ENCODE measurements around the gene IQCM.

IQCM gene

DNA sequence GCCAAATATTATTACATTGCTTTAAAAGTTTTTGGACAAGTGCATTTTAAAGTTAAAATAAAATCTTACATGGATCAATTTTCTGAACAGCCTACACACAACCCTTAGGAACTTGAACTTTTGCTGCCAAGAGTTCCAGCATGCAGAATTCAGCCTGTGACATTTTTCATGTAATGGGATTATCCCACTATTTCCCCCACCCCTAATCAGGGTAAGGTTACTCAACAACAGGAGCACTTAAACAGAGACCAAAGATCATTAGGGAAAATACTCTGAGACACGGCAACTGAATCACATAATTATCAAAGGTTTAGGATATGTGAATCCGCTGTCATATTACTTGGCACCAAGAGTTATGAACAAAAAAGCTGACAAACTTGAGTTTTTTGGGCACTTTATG is 47.2 kb downstream of the IQCM start:
- no peak for DNase-seq

DNA sequence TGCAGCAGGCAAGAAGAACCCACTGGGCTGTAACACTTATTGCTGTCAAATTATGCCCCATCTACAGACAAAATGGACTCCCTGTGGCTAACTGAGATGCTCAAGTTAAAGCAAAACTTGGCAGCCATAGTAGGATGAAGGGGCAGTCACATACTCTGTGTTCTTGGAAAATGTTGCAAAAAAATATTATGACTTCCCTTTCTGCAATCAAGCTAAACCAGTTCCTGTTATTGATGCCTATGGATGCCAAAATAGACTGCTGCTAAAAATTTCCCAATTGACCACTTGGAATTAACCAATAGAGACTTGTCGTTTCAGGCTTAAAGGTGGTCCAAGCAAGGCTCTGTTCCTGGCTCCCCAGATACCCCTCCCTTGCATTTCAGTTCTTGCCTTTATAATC is 49.5 kb downstream of the IQCM start:
- DNase-seq, result no peak

DNA sequence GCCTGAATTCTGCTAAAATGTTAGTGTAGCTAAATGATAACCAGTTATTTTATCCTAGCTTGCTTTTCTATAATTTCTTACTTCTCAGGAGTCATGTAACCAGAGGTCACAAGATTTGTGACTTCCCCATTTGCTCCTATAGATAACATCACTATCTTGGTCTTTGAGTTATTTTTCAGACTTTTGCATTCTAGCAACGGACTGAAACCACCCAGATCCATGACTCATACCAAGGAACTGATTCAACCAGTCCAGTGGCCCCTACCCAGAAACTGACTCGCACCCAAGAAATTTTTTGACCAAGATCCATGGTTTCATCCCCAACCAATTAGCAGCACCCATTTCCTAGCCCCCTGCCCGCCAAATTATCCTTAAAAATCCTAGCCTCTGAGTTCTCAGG is 50.0 kb downstream of the IQCM start:
- no peak for DNase-seq

DNA sequence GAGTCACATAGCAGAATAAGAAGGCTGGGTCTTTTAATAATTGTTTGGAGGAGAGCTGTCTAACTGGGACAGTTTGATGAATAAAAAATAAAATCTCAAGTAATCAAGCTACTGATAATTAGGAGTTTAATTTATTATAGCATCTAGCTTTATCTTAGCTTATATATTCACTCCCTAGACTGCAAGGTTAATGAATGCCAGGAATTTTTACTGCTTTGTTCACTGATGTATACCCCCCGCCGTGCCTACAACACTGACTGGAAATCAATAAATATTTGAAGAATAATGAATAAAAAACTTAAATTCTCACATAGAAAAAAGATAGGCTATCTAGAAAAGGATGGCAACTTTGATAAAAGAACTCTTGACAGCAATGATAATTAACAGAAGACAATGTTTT is 59.7 kb downstream of the IQCM start:
- DNase-seq, result no peak

DNA sequence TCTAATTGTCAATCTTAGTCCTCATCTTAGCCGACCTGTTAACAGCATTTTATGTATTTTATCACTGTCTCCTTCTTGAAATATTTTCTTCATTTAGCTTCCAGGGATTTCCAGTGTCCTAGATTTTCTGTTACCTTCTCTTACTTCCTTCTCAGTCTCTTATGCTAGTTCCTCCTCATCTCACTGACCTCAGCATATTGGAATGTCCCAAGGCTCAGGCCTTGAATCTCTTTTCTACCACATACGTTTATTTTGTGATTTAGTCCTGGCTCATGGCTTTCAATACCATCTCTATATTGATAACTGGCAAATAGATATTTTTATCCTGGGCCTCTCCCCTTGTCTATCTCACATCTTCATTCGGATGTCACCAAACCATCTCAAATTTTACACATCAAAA is 61.1 kb downstream of the IQCM start:
- no peak for DNase-seq

DNA sequence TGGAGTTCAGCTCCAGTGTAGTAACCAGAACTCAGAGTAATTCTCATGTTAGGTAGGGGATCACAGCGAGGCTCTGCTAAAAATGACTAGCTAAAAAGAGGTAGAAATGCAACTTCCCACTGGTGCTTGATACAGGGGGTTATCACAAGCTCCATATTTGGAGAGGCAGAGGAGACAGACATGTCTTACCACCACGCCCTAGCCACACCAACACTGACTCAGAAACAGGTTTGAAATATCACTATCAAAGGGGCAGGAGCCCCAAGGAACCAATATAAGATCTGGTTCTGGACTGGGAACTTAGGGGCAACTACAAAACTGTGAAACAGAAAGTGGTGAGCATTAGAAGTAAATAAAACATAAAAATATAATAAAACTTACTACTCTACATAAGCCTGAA is 62.9 kb downstream of the IQCM start:
- DNase-seq, result no peak

DNA sequence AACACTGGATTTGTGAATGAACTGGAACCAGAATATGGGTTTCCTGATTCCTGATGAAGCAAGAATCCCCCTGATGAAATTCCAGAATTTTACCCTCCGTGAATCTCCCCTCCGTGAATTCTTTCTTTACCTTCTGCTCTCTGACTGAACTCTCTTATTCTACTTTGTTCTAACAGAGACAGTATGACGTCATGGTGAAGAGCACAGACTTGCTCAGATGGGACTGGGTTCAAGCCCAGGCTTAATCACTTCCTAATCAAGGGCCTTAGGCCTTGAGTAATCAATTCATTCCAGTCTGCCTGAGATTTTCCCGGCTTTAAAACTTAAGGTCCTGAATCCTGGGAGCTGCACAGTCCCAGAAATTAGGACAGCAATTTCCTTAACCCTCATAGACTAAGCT is 64.5 kb downstream of the IQCM start:
- DNase-seq, result no peak

DNA sequence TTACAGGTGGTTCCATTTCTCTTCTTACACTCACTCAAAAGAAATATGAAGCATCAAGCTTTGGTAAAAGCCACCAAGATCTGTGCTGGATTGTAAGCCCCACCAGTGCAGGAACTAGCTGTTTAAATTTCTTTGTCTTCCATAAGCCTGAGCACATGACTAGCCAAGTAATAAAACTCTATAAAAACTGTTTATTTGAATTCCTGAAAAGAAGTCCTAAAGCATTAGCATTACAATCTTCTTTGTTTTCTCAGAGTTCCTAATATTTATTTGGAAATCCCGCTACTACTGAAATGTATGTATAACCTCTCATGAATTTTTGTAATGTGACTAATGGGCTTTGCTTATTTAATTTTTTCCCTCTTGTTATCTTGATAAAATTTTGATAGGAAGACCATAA is 65.9 kb downstream of the IQCM start:
- DNase-seq, result no peak

DNA sequence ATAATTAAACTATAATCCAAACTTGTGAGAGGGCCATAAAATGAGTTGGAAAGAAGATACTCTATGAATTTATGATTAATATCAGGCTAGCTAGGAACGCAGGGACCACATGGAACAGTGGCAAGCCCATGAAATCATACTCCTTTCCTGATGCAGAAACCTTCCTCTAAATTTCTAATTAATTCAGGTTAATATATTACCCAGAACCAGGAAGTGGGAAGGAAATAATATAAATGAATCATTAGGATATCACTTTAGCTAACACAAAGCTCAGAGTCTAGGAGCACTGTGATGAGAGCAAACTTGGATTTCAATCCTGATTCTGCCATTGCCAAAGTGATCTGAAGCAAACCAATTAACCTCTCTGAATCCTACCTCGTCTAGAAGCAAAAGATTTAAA is 68.0 kb downstream of the IQCM start:
- DNase-seq, result no peak

DNA sequence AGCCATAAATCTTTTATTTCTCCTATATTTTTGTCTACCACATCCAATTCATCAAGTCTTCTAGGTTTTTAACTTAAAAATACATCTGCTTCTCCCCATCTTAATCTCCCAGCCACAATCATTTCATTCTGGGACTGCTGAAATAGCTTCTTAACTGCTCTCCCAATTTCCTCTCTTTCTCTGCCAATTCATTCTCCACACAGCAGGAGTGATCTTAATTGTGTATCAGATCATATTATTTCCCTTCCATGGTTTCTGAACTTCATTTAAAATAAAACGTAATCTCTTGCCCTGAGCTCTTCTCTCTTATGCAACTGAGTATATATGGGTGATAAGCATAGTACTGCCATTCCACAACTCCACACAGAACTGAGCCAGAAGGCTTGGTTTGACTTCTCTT is 69.4 kb downstream of the IQCM start:
- no peak for DNase-seq

DNA sequence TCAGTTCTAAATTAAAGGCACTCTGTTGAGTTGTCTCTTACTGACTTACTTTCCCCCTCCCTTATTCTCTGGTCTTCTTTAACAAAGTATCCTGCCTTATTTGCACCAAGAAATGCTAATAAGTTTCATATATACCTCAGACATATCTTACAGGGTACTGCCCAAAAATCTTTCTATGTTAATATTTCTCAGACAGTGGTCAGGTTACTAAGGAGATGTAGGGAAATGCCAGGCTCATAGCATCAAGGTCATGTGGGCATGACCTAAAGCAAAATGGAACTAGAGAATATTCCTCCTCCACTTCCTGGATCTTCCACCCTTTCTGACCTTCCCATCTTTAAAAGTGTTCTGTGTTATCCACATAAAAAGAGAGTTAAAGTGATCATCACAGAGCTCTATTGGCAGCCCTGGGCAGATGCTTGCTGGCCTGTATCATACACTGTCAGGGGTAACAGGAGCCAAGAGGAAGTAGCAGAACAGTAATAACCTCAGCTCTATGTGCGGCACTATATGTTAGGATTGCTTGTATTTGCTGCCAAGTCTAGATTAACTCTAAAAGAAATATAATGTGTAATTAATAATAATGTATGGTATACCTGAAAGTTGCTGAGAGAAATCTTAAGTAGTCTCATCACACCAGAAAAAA is 74.3 kb downstream of the IQCM start:
- no peak for DNase-seq

DNA sequence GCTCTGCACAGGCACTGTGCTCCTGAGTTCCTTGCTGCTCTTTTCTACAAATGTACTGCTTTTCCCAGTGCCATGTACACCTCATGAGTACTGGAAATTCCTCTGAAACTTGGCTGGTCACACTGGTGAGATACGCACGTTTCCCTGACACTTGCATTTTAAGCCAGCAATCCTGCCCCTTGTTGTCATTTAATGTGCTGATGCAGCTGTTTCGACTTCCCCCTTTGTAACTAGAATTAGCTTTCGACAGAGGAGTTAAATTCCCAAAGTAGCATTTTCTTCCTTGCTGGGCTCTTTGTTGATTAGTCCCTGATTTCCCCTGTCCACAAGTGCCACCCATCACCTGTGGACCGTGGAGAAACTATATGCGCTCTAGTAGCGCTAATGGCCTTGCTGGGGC is 77.5 kb downstream of the IQCM start:
- no peak for DNase-seq

DNA sequence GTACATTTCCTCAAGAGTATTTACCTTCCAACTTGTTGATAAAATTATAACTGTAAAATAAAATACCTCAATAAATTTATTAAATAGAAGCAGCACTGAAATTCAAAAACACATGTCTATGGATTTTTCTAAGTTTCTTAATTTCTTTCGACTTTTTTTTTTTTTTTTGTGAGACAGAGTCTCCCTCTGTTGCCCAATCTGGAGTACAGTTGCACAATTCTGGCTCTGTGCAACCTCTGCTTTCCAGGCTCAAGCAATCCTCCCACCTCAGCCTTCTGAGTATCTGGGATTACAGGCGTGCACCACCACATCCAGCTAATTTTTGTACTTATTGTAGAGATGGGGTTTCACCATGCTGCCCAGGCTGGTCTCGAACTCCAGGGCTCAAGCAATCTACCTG is 79.8 kb downstream of the IQCM start:
- DNase-seq, result no peak

DNA sequence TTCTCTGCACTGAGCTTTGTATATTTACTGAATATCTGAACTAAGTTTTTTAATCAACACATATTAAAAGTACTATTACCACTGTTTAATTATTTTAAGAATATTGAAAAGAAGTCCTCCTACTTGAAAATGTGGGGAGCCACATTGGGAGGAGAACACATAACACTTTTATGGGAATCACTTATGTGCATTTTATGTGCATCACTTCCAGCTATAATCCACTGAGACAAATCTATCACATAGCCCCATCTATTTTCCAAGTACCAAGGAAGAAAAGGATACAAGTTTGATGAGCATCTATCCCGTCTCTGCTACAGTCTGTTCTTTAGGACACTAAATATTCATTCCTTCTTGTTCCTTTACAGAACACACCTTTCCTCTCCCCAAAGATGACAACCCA is 87.2 kb downstream of the IQCM start:
- DNase-seq, result no peak

DNA sequence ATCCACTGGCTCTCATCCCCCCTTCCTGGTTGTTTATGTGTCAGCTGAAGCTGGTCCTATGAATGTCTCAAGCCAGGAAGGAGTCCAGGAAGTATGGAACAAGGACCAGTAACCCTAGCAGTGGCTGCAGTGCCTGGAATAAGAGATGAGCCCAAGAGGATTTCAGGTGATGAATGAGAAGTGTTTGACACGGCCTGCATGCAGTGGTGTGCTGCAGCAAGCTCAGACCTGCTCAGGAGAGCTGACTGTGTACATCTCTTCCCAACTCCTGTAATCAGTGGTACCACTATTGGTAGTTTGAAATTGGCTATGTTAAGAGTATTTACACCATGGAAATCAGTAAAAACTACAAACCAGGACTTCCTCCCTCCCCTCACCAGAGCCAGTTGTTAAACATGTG is 88.0 kb downstream of the IQCM start:
- DNase-seq, result no peak

DNA sequence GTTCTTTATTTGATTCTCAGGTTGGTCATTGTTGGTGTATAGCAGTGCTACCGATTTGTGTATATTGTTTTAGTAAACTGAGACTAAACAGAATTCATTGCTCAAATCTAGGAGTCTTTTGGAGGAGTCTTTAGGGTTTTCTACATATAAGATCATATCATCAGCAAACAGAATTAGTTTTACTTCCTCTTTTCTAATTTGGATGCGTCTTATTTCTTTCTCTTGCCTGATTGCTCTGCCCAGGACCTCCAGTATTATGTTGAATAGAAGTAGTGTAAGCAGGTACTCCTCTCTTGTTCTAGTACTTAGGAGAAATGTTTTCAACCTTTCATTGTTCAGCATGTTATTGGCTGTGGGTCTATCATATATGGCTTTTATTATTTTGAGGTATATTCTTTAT is 92.6 kb downstream of the IQCM start:
- no peak for DNase-seq

DNA sequence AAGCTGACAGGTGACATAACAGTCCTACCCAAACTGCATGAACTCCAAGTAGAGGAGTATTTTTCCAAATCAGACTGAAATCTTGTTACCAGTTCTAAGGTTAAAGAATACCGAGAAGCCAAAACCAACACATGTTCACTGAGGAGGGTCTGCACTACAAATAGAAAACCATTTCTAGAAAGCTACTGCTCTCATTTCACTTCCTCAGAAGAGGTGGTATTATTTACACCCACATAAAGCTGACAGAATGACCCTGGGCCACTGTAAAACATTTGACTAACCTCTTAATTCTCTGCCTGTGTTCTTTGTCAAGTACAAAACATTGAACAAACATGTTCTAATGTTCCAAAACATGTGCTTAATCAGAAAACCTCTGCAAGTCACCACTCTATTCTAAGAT is 95.8 kb downstream of the IQCM start:
- no peak for DNase-seq

DNA sequence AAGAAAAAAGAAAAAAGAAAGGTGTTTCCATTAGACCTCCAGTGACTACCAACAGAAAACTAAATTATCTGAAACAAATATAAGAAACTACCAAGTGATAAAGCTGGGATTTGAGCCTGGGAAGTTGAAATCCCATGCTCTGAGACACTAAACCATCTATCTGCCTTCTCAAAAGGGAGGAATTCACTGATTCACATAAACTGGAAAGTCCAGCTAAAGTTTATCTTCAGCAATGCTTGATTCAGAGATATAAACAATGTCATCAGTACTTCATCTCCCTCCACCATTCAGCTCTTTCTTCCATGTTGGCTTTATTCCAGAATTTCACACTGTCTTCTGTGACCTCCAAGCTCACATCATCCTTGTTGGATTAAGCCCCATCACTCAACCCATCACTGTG is 96.3 kb downstream of the IQCM start:
- no peak for DNase-seq

DNA sequence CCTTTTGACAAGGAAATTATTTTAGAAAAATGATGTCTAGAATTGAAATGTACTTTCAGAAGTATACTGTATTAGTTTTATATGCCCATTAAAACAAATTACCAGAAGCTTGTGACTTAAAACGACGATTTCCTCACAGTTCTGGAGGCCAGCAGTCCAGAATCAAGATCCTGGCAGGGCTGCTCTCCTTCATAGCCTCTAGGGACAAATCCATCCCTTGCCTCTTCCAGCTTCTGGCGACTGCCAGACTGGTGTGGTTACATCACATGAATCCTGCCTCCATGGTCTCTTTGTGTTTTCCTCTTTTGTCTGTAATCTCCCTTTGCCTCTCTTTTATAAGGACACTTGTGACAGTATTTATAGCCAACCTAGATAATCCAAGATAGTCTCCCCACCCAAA is 97.1 kb downstream of the IQCM start:
- no peak for DNase-seq

DNA sequence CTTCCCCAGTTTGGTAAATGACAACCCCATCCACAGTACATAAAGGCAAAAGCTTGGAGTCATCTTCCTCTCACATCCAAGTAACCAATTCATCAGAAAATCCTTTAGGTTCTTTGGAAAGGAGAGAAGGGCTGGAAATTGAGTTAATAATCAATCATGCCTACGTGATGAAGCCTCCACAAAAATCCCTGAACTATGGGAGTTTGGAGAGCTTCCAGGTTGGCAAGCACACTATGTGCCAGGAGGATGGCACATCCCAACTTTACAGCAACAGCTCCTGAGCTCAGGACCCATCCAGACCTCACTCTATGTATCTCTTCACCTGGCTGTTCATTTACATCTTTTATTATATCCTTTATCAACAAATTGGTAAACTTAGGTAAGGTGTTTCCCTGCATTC is 98.9 kb downstream of the IQCM start:
- DNase-seq, result no peak

DNA sequence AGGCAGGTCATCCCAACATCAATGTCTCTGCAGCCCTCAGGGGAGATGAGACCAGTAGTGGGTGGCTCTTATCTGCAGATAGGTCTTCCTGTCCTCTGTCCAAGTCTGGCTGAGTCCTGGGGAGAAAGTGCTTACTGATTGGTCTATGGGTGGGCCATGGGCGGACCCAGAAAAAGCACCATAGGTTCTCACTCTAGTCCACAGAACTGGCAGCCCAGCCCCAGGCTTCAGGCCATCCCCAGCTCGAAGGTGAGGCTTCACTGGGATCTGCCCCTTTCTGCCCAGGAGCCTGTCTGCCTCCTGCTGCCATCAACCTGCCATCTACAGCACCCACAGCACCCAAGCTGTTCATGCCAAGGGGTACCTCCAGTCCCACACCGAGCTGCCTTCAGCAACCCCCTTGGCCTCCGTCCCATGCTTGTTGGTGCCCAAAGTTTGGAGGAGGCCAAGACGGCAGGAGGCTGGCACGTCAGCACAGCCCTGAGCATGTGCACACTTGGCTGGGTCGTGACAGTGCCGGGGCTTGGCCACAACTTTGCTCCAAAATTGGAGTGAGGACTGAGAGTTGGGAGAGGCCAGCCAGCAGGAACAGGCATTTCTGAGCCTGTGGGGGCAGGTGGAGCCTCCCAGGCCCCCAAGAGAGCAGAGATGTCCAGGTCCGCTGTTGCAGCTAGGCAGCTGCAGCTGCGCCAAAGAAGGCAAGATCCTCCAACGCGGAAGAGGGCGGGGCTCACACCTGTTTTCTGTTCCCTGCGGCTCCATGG is 99.6 kb downstream of the IQCM start:
- no peak for DNase-seq

DNA sequence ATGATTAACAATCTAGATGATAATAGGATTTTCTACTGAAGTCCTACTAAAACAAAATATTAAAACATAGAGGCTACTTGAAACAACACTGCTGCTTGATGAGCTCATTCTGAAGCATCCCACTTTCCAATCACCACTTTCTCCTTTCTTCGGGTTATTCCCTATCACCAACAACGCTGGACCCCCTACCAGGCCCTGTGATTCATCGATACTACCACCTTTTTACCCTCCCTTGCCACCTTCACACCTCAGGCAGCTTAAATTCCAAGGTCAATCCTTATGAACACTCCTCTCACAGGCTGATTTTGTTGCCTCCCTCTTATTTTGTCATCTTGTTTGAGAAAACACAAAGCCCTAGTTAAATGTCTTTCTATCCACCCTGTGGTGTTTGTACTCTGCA is 102.6 kb downstream of the IQCM start:
- DNase-seq, result no peak

DNA sequence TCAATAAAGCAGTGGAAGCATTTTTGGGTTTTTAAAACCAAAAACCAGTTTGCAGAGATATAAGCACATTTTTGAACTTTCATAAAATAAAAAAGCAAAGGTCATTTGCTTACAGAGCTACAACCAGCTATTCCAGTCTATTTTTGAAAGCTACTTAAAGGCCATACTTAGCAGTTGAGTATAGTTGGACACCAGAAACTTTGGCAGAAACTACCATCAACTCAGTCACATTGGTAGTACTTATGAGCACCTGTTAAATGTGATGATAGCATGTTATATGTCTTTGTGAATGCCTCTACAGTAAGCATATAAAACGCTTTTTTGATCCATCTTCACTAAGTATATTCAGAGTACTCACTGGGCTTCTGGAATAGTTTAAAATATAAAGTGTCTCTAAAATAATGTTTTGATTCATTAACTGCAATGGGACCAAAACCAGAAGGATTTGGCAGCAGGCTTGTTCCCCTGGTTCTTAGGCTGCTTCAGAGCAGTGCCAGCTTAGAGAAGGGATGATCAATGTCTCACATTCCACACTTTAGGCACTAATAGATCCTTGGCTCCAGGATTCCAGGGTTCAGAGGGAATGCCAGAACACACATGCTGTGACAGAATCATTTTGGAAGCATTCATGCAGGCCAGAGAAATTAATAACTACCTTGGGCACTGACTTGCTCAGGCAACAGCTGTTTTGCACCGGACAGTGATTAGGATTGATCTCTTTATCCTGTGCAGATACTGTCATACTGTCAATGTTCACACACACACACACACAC is 103.9 kb downstream of the IQCM start:
- no peak for DNase-seq

Data from hypothalamus (tissue), 51 donors.